ENCODE results near the gene CRTAP. TPM values are rescaled to one million over a fixed set of nuclear protein-coding genes. Genes with fewer than 3 reads are reported as not detected.

CRTAP gene
- total and polyA plus RNA-seq, 2 of the 13 experiments (the other 11 are each of a cell fraction or from before 2014, with no cell fraction given) = 54.2 to 119 TPM

GRCh38 chr3:33096093-33096868, 17.5 kb upstream of the CRTAP start (continued):
- TF ChIP-seq ZBTB4 (CRISPR knock-in tag; IDR thresholded peaks at IDR 0.05; ENCODE audit: borderline replicate concordance) (no peak), ZNF292 (CRISPR knock-in tag; IDR thresholded peaks at IDR 0.05; ENCODE audit: borderline replicate concordance, low read depth) (peak; percentile 67; the same call in 1 of the 2 replicates), KMT2B (CRISPR knock-in tag; IDR thresholded peaks at IDR 0.05) (no peak), DBP (CRISPR knock-in tag; IDR thresholded peaks at IDR 0.05; ENCODE audit: not compliant biosample characterization) (no peak), CENPX (CRISPR knock-in tag; IDR thresholded peaks at IDR 0.05) (no peak), ZBTB43 (CRISPR knock-in tag; conservative IDR thresholded peaks at IDR 0.05) (0 out of 2 replicates have a peak, but pooled peaks have one; percentile 2), SNAI1 (CRISPR knock-in tag; IDR thresholded peaks at IDR 0.05; ENCODE audit: borderline replicate concordance) (peak; percentile 41; the same call in 1 of the 2 replicates), HNF4A (CRISPR knock-in tag; IDR thresholded peaks at IDR 0.05) (peak; percentile 12; the same call in 1 of the 2 replicates), ZNF646 (CRISPR knock-in tag; IDR thresholded peaks at IDR 0.05) (no peak), ZNF703 (CRISPR knock-in tag; IDR thresholded peaks at IDR 0.05; ENCODE audit: borderline replicate concordance) (0 out of 2 replicates have a peak, but pooled peaks have one; percentile 60), NR2C2 (CRISPR knock-in tag; IDR thresholded peaks at IDR 0.05; ENCODE audit: borderline replicate concordance) (peak; percentile 92), PHF8 (CRISPR knock-in tag; IDR thresholded peaks at IDR 0.05) (peak; percentile 12), ZNF296 (CRISPR knock-in tag; conservative IDR thresholded peaks at IDR 0.05) (0 out of 2 replicates have a peak, but pooled peaks have one; percentile 52), NCOA1 (CRISPR knock-in tag; IDR thresholded peaks at IDR 0.05) (0 out of 2 replicates have a peak, but pooled peaks have one; percentile 59), ZNF709 (CRISPR knock-in tag; IDR thresholded peaks at IDR 0.05) (0 out of 2 replicates have a peak, but pooled peaks have one; percentile 39), GPN1 (CRISPR knock-in tag; IDR thresholded peaks at IDR 0.05; ENCODE audit: borderline replicate concordance) (peak; percentile 26; the same call in 1 of the 2 replicates)

All from HepG2 (cell line).